ENCODE data around the gene KLHL9.
A peak's percentile ranks its signal among the peaks of the same experiment; 100 is the strongest.

The KLHL9 gene

DNA sequence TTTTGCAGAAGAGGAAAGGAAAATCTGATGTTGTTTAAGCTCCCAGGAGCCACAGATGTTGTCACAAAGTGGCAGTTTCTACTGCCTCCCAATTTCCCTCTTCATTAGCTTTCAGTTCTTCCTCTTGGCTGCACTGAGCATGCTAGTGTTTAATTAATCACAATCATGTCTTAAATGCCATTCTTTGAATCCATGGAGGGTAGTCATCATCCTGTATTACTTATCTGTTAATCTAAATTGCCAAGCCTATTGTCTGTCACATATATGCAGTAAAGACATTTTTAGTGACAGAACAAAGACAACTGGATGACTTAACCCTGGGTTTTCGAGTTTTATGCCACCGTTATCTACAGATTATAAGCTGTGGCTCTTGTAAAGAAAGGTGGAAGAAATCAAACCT, 14.7 kb downstream of the KLHL9 start:
- TF ChIP-seq, protein P1, sequence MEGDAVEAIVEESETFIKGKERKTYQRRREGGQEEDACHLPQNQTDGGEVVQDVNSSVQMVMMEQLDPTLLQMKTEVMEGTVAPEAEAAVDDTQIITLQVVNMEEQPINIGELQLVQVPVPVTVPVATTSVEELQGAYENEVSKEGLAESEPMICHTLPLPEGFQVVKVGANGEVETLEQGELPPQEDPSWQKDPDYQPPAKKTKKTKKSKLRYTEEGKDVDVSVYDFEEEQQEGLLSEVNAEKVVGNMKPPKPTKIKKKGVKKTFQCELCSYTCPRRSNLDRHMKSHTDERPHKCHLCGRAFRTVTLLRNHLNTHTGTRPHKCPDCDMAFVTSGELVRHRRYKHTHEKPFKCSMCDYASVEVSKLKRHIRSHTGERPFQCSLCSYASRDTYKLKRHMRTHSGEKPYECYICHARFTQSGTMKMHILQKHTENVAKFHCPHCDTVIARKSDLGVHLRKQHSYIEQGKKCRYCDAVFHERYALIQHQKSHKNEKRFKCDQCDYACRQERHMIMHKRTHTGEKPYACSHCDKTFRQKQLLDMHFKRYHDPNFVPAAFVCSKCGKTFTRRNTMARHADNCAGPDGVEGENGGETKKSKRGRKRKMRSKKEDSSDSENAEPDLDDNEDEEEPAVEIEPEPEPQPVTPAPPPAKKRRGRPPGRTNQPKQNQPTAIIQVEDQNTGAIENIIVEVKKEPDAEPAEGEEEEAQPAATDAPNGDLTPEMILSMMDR (IDR thresholded peaks at IDR 0.05; ENCODE audit: borderline replicate concordance, extremely low read depth, low read length, poor library complexity, severe bottlenecking): no peak
- no peak for TF ChIP-seq EZH2 (IDR thresholded peaks at IDR 0.05; ENCODE audit: borderline replicate concordance, low read depth, low read length, severe bottlenecking)
- Histone ChIP-seq H3K9ac (ENCODE audit: low read depth, low read length) (no peak overlapping the region), H3K27ac (ENCODE audit: low read length) (no peak overlapping the region), H3K4me2 (ENCODE audit: insufficient read depth, low read length) (no peak overlapping the region), H3K79me2 (ENCODE audit: insufficient read depth, low read length) (no peaks in the 10 kb centered on the region), H2AFZ (ENCODE audit: low read depth, low read length) (no peak overlapping the region), H3K36me3 (ENCODE audit: insufficient read depth, low read length) (peaks cover 31% of the 10 kb centered on the region), H4K20me1 (ENCODE audit: insufficient read depth, low read length) (peaks cover 7% of the 10 kb centered on the region; the same call in 1 of the 2 replicates), H3K4me1 (ENCODE audit: insufficient read depth, low read length) (no peaks in the 10 kb centered on the region), H3K4me3 (ENCODE audit: low read depth in 1 of 2, low read length in 2 of 2) (no peak overlapping the region), H3K9me3 (ENCODE audit: insufficient read depth, low read length, severe bottlenecking) (no peaks in the 10 kb centered on the region), H3K27me3 (ENCODE audit: insufficient read depth, low read length, poor library complexity) (no peaks in the 10 kb centered on the region)
- ATAC-seq (ENCODE audit: insufficient read depth, low read depth) (no peak), DNase-seq (no peak)

DNA sequence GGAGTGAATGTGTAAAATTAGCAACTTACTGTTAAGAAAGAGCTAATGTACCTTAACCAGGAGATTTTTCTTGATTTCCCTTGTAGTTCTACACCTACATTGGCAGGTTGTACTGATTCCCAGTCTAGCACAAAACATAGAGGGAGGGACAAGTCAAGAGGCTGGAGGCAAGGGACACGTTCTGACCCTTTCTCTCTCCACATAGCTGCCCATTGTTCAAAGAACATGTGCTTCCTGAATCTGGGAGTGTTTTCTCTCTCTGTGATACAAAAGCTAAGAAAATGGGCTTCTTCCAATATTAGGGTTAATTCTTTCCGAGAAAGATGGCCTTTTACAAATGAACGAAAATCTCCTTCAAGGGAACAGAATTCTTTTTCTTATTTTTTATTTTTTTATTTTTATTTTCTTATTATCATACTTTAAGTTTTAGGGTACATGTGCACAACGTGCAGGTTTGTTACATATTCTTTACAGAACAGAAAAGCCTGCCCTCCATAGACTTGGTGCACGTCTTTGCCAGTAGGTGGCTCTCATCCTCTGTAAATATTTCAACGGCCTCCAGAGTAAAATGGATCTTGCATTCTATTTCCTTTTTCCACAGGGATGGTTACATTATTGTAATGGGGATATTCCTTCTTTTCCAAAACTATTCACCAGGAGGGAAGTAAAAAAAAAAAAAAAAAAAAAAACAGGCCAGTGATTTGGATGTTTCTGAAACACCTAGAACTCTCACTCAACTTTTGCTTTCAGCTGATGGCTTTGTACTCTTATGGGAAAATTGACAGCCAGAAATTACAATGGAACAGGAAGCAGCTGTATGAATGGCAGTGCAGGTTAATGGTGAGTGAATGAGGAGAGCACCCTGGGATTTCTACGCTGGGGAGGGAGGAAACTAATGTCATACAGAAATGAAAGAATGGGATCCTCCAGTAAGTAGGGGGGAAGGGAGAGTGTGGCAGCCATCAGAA, 17.0 kb downstream of the KLHL9 start:
- Histone ChIP-seq H3K27ac (ENCODE audit: low read length) (no peak overlapping the region), H3K4me3 (ENCODE audit: low read depth in 1 of 2, low read length in 2 of 2) (no peak overlapping the region), H2AFZ (ENCODE audit: low read depth, low read length) (no peak overlapping the region), H3K9ac (ENCODE audit: low read depth, low read length) (no peak overlapping the region), H3K9me3 (ENCODE audit: insufficient read depth, low read length, severe bottlenecking) (no peaks in the 10 kb centered on the region), H3K36me3 (ENCODE audit: insufficient read depth, low read length) (peaks cover 14% of the 10 kb centered on the region), H3K27me3 (ENCODE audit: insufficient read depth, low read length, poor library complexity) (no peaks in the 10 kb centered on the region), H3K79me2 (ENCODE audit: insufficient read depth, low read length) (no peaks in the 10 kb centered on the region), H3K4me1 (ENCODE audit: insufficient read depth, low read length) (no peaks in the 10 kb centered on the region), H3K4me2 (ENCODE audit: insufficient read depth, low read length) (no peak overlapping the region), H4K20me1 (ENCODE audit: insufficient read depth, low read length) (no peaks in the 10 kb centered on the region)
- DNase-seq (peak; percentile 40), ATAC-seq (ENCODE audit: insufficient read depth, low read depth) (peak; percentile 88)
- TF ChIP-seq, protein P1 (IDR thresholded peaks at IDR 0.05; ENCODE audit: borderline replicate concordance, extremely low read depth, low read length, poor library complexity, severe bottlenecking): peak; percentile 71
- no peak for TF ChIP-seq EZH2 (IDR thresholded peaks at IDR 0.05; ENCODE audit: borderline replicate concordance, low read depth, low read length, severe bottlenecking)

DNA sequence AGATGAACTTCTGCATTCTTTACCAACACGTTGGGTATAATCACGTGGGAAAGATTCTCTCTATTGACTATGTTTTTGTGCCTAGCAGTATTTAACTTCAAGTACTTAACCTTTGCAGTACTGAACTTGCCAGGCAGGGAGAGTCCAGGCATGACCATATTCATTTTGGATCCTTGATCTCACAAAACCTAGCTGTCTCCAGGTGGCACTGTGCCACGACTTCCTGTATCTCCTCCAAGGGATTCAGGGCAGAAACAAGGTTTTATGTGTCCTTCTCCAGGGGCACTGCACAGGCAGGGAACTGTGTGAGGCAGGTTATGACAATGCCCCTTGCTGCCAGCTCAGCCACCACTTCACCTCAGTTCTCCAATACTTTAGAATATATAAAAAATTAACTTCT, 18.3 kb downstream of the KLHL9 start:
- Histone ChIP-seq H3K9ac (ENCODE audit: low read depth, low read length) (no peak overlapping the region), H3K9me3 (ENCODE audit: insufficient read depth, low read length, severe bottlenecking) (no peaks in the 10 kb centered on the region), H3K4me3 (ENCODE audit: low read depth in 1 of 2, low read length in 2 of 2) (no peak overlapping the region), H4K20me1 (ENCODE audit: insufficient read depth, low read length) (no peaks in the 10 kb centered on the region), H3K36me3 (ENCODE audit: insufficient read depth, low read length) (peaks cover 3% of the 10 kb centered on the region; the same call in 1 of the 2 replicates), H3K4me2 (ENCODE audit: insufficient read depth, low read length) (no peak overlapping the region), H3K4me1 (ENCODE audit: insufficient read depth, low read length) (no peaks in the 10 kb centered on the region), H3K27me3 (ENCODE audit: insufficient read depth, low read length, poor library complexity) (no peaks in the 10 kb centered on the region), H3K79me2 (ENCODE audit: insufficient read depth, low read length) (no peaks in the 10 kb centered on the region), H3K27ac (ENCODE audit: low read length) (no peak overlapping the region), H2AFZ (ENCODE audit: low read depth, low read length) (no peak overlapping the region)
- no peak for TF ChIP-seq EZH2 (IDR thresholded peaks at IDR 0.05; ENCODE audit: borderline replicate concordance, low read depth, low read length, severe bottlenecking)
- TF ChIP-seq, protein P1 (IDR thresholded peaks at IDR 0.05; ENCODE audit: borderline replicate concordance, extremely low read depth, low read length, poor library complexity, severe bottlenecking): peak; percentile 5
- ATAC-seq (ENCODE audit: insufficient read depth, low read depth) (peak; percentile 44; the same call in 1 of the 3 replicates), DNase-seq (no peak)

All from DND-41 (cell line).